ENCODE results near the gene ARHGEF28. TPM values are rescaled to one million over a fixed set of nuclear protein-coding genes. Genes with fewer than 3 reads are reported as not detected.

ARHGEF28 gene
- total and polyA plus RNA-seq, 10 of the 15 experiments (the other 5 are each of a cell fraction or from before 2014, with no cell fraction given) = 0.10 to 0.72 (median 0.22) TPM; not detected in 2

- SMC1A ChIA-PET (ENCODE audit: uncharacterized antibody, unreplicated experiment) = no interaction called here
- Histone ChIP-seq H3K36me3 (ENCODE audit: control insufficient read depth in 2 of 2, insufficient read depth in 2 of 2, low read length in 1 of 2) (no peaks in the 10 kb centered on the region; a peak in 1 of 4 replicates), H3K4me2 (ENCODE audit: control insufficient read depth, insufficient read depth) (no peak overlapping the region), H3K27ac (ENCODE audit: control insufficient read depth, insufficient read depth) (no peak overlapping the region), H3K4me1 (ENCODE audit: control insufficient read depth, insufficient read depth, low read length) (peaks cover 12% of the 10 kb centered on the region), H3K4me3 (no peak overlapping the region), H2AFZ (ENCODE audit: control insufficient read depth, low read depth, low read length) (no peak overlapping the region), H3K79me2 (ENCODE audit: control insufficient read depth, insufficient read depth, low read length) (no peaks in the 10 kb centered on the region), H3K9ac (ENCODE audit: control insufficient read depth, insufficient read depth, low read length) (no peak overlapping the region), H3K9me3 (replicated peaks; ENCODE audit: control insufficient read depth, insufficient read depth, low read length) (no peaks in the 10 kb centered on the region; the same call in 2 of the 3 replicates), H4K20me1 (ENCODE audit: control insufficient read depth, insufficient read depth) (no peaks in the 10 kb centered on the region), H3K27me3 (replicated peaks in 1 of 2; ENCODE audit: control insufficient read depth in 2 of 2, insufficient read depth in 2 of 2, low read length in 1 of 2) (no peaks in the 10 kb centered on the region; a peak in 1 of 4 replicates)
- BruUV-seq (replicated peaks) = no TSS peak
- ATAC-seq (no peak), DNase-seq (ENCODE audit: low read depth, low spot score) (no peak), FAIRE-seq (no peak)
- whole genome bisulfite sequencing (ENCODE audit: insufficient coverage, insufficient replicate concordance, low lambda C conversion rate, missing lambda C conversion rate) = 36% methylated on average over 3 of the region's 3 CpGs
- no peak for TF ChIP-seq MYC (IDR thresholded peaks at IDR 0.05; ENCODE audit: insufficient read depth, insufficient read length, insufficient replicate concordance, low read length, severe bottlenecking)
- TF ChIP-seq TCF7 (IDR thresholded peaks at IDR 0.05; ENCODE audit: borderline replicate concordance) = no peak
- no peak for TF ChIP-seq USF2 (IDR thresholded peaks at IDR 0.05; ENCODE audit: borderline replicate concordance, low read depth, low read length)
- no peak for TF ChIP-seq MTA2 (IDR thresholded peaks at IDR 0.05; ENCODE audit: low read depth)
- TF ChIP-seq TCF3 (IDR thresholded peaks at IDR 0.05; ENCODE audit: borderline replicate concordance, insufficient read depth, low read depth, low read length) = no peak
- no peak for TF ChIP-seq ZNF207 (IDR thresholded peaks at IDR 0.05; ENCODE audit: borderline replicate concordance)
- TF ChIP-seq BHLHE40 (IDR thresholded peaks at IDR 0.05; ENCODE audit: borderline replicate concordance in 1 of 2, low read depth in 2 of 2, low read length in 1 of 2) = no peak
- TF ChIP-seq CEBPZ (IDR thresholded peaks at IDR 0.05; ENCODE audit: low read depth, low read length) = no peak
- no peak for TF ChIP-seq IKZF2 (IDR thresholded peaks at IDR 0.05)
- no peak for TF ChIP-seq NFXL1 (IDR thresholded peaks at IDR 0.05; ENCODE audit: borderline replicate concordance)
- no peak for TF ChIP-seq NFYA (IDR thresholded peaks at IDR 0.05; ENCODE audit: borderline replicate concordance, low read depth, low read length)
- no peak for TF ChIP-seq MYB (IDR thresholded peaks at IDR 0.05; ENCODE audit: borderline replicate concordance, low read depth, low read length)
- no peak for TF ChIP-seq SMC3 (IDR thresholded peaks at IDR 0.05; ENCODE audit: borderline replicate concordance, low read length)
- TF ChIP-seq KLF5 (IDR thresholded peaks at IDR 0.05; ENCODE audit: partially characterized antibody) = no peak
- TF ChIP-seq NBN (IDR thresholded peaks at IDR 0.05) = no peak
- RAD21 ChIA-PET (ENCODE audit: unreplicated experiment) = no interaction called here
- intact Hi-C loops (cut with micrococcal nuclease; ENCODE audit: unreplicated experiment) (loop anchor here (5.0 kb wide), 1 partner anchor 104 kb away; no protein-coding TSS in a partner anchor), in situ Hi-C loops (cut with MboI) (no loop called here)
- CTCF ChIA-PET = no interaction called here
- POLR2A ChIA-PET = no interaction called here
Measured at GRCh38 chr5:73896097-73896496, 270.1 kb downstream of the ARHGEF28 start.

Data from GM12878 (cell line).